Endodermal cell (in vitro differentiated cells): ENCODE results near the gene ABTB2. TPM values are rescaled to one million over a fixed set of nuclear protein-coding genes. Genes with fewer than 3 reads are reported as not detected.

Experiments used
- DNase-seq: peaks from one replicate; pipeline ENCODE4 v3.0.0-alpha.2; 2017
- H3K27ac ChIP-seq: 2 replicates; pipeline ENCODE4 v1.5.1; 2013; ENCODE audit warnings: mild to moderate bottlenecking, low read depth, low read length, moderate library complexity
- H3K27me3 ChIP-seq: 2 replicates; pipeline ENCODE4 v1.6.1; 2013; ENCODE audit warnings: mild to moderate bottlenecking, low read length, moderate library complexity; ENCODE audit not compliant: insufficient read depth, control insufficient read depth, poor library complexity, severe bottlenecking
- H3K36me3 ChIP-seq: 2 replicates; pipeline ENCODE4 v1.7.0; 2013; ENCODE audit warnings: mild to moderate bottlenecking, low read length, moderate library complexity; ENCODE audit not compliant: control insufficient read depth, insufficient read depth
- H3K4me1 ChIP-seq: one replicate; pipeline ENCODE4 v1.7.0; 2013; ENCODE audit warnings: low read length; ENCODE audit not compliant: control insufficient read depth, insufficient read depth
- H3K4me3 ChIP-seq: 2 replicates; pipeline ENCODE4 v1.5.1; 2013; ENCODE audit warnings: mild to moderate bottlenecking, low read length, moderate library complexity
- H3K9ac ChIP-seq: 2 replicates; pipeline ENCODE4 v1.6.1; 2013; ENCODE audit warnings: mild to moderate bottlenecking, low read length, moderate library complexity; ENCODE audit not compliant: poor library complexity, severe bottlenecking; ENCODE audit errors: extremely low read depth
- H3K9me3 ChIP-seq: 2 replicates; pipeline ENCODE4 v1.6.1; 2013; ENCODE audit warnings: mild to moderate bottlenecking, low read length, moderate library complexity; ENCODE audit not compliant: control insufficient read depth
- H3K27ac Mint-ChIP-seq: 2 replicates; pipeline ENCODE4 v1.8.0; 2020; ENCODE audit warnings: mixed read lengths
- H3K27me3 Mint-ChIP-seq: 2 replicates; pipeline ENCODE4 v1.8.0; 2021; ENCODE audit warnings: mild to moderate bottlenecking, mixed read lengths; ENCODE audit not compliant: insufficient read depth
- H3K36me3 Mint-ChIP-seq: 2 replicates; pipeline ENCODE4 v1.8.0; 2020; ENCODE audit warnings: low read depth, mixed read lengths
- H3K4me1 Mint-ChIP-seq: 2 replicates; pipeline ENCODE4 v1.8.0; 2020; ENCODE audit warnings: mixed read lengths
- H3K4me3 Mint-ChIP-seq: 2 replicates; pipeline ENCODE4 v1.8.0; 2020; ENCODE audit warnings: mild to moderate bottlenecking, moderate library complexity, mixed read lengths
- H3K9me3 Mint-ChIP-seq: 2 replicates; pipeline ENCODE4 v1.8.0; 2020; ENCODE audit warnings: mild to moderate bottlenecking, mixed read lengths
- WGBS, 2 experiments: methylation state at CpG; one replicate each; pipeline versions ENCODE4 v1.1.5 to v1.1.7; 2013; ENCODE audit warnings: missing lambda C conversion rate in 2 of 2, mixed read lengths in 1 of 2; ENCODE audit not compliant: insufficient coverage in 1 of 2, insufficient read length in 1 of 2; 5-methylcytosine and 5-hydroxymethylcytosine counted together
- total RNA-seq, 2 donors: library from RNA; stranded (reverse); fragmentation: NEBNext Ultra II Directional in 1 of 2; extraction: Animal tissue kit (Norgen Biotek cat#: 25700) in 1 of 2; gene quantifications; 2 replicates in 1 of 2; 3 replicates in 1 of 2; pipeline ENCODE4 v1.2.1, GENCODE V29; 2021
- TF ChIP-seq, protein P1 (sequence below): fragments of 200-600 bp; sonication (generic); conservative IDR thresholded peaks from 2 replicates; pipeline ENCODE4 v1.5.0; 2021; ENCODE audit warnings: antibody characterized with exemption, mild to moderate bottlenecking

The ABTB2 gene
- total RNA-seq, 2 donors from 2014 or later, result 2.9 to 5.2 TPM

DNA sequence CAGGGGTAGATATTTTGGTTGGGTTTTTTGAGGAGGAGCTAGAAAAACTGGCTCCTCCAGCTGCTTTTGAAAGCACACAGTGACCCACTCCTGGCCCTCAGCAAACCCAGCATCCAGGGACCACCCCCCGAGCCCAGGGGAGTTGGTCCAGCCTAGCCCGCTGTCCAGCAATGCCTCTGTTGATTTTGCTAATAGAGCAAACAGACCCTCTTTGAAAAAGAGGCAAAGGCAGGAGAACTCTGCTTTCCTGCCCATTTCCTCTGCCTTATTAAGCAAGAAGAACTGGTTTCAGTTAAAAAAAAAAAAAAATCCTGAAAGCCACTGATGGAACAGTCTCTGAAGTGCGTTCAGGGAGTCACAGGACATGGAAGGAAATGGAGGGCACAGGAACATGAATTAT lies 25.3 kb downstream of the ABTB2 start:
- Histone ChIP-seq H3K4me3 (no peak overlapping the region), H3K27ac (no peak overlapping the region), H3K36me3 (no peaks in the 10 kb centered on the region), H3K9me3 (no peaks in the 10 kb centered on the region), H3K27me3 (no peaks in the 10 kb centered on the region), H3K4me1 (no peaks in the 10 kb centered on the region), H3K9ac (no peak overlapping the region)
- H3K4me1 Mint-ChIP-seq, result peaks cover 16% of the 10 kb centered on the region
- H3K27me3 Mint-ChIP-seq, result peaks cover 13% of the 10 kb centered on the region
- DNase-seq, result no peak
- H3K9me3 Mint-ChIP-seq, result no peaks in the 10 kb centered on the region
- WGBS, 2 experiments, result 87 to 100% methylated on average over 1 to 3 of the region's 3 CpGs
- H3K4me3 Mint-ChIP-seq, result no peak overlapping the region
- H3K36me3 Mint-ChIP-seq, result no peaks in the 10 kb centered on the region
- no peak overlapping the region for H3K27ac Mint-ChIP-seq
- TF ChIP-seq, protein P1, sequence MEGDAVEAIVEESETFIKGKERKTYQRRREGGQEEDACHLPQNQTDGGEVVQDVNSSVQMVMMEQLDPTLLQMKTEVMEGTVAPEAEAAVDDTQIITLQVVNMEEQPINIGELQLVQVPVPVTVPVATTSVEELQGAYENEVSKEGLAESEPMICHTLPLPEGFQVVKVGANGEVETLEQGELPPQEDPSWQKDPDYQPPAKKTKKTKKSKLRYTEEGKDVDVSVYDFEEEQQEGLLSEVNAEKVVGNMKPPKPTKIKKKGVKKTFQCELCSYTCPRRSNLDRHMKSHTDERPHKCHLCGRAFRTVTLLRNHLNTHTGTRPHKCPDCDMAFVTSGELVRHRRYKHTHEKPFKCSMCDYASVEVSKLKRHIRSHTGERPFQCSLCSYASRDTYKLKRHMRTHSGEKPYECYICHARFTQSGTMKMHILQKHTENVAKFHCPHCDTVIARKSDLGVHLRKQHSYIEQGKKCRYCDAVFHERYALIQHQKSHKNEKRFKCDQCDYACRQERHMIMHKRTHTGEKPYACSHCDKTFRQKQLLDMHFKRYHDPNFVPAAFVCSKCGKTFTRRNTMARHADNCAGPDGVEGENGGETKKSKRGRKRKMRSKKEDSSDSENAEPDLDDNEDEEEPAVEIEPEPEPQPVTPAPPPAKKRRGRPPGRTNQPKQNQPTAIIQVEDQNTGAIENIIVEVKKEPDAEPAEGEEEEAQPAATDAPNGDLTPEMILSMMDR, result no peak

DNA sequence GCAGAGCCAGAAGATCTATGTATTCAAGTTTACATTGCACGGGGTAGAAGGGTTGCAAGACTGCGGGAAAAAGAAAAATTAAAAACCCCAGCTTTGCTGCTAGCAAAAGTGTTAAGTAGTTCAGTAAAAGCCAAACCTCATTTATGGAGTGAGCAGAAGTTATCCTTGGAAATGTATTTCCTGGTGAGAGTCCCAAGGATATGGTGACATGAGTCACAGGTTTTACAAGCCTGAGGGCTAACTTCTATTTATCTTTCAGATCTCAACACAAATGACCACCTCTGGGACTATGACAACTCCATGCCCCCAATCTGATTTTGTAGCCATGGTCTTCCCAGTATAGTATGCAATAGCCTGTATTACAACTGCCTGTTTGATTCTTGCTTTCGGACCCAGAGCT lies 26.1 kb downstream of the ABTB2 start:
- Mint-ChIP-seq H3K4me1 (peaks cover 12% of the 10 kb centered on the region), H3K36me3 (no peaks in the 10 kb centered on the region), H3K9me3 (no peaks in the 10 kb centered on the region), H3K27me3 (peaks cover 13% of the 10 kb centered on the region), H3K4me3 (no peak overlapping the region), H3K27ac (no peak overlapping the region)
- WGBS, 2 experiments, result 79 to 99% methylated on average over 2 to 3 of the region's 3 CpGs
- no peaks in the 10 kb centered on the region for H3K9me3 ChIP-seq
- no peaks in the 10 kb centered on the region for H3K36me3 ChIP-seq
- TF ChIP-seq, protein P1, result no peak
- H3K9ac ChIP-seq, result no peak overlapping the region
- no peaks in the 10 kb centered on the region for H3K4me1 ChIP-seq
- no peak overlapping the region for H3K4me3 ChIP-seq
- no peaks in the 10 kb centered on the region for H3K27me3 ChIP-seq
- DNase-seq, result no peak
- no peak overlapping the region for H3K27ac ChIP-seq

DNA sequence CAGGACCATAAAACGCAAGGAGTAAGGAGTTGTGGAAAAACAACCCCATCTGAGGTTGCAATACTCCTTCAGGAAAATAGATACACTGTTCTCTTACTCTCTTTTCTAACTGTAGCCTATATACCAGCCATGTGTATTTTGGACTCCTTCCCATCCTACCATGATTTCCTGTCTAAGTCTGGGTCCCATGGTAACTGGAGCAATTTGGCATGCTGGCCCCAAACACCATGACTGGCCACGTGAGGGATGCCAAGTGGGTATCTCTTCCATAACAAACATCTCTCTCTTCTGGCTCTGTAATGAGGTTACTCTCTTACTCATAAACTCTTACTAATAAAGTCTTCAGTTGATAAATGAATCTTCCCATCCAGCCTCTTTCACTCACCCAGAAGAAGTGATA lies 26.5 kb downstream of the ABTB2 start:
- TF ChIP-seq, protein P1, result no peak
- no peaks in the 10 kb centered on the region for H3K36me3 Mint-ChIP-seq
- H3K4me1 Mint-ChIP-seq, result peaks cover 12% of the 10 kb centered on the region
- H3K9me3 Mint-ChIP-seq, result no peaks in the 10 kb centered on the region
- Histone ChIP-seq H3K27me3 (no peaks in the 10 kb centered on the region), H3K9ac (no peak overlapping the region), H3K4me1 (no peaks in the 10 kb centered on the region), H3K36me3 (no peaks in the 10 kb centered on the region), H3K9me3 (no peaks in the 10 kb centered on the region), H3K27ac (no peak overlapping the region), H3K4me3 (no peak overlapping the region)
- 86 to 92% methylated on average over 2 of the region's 2 CpGs for WGBS, 2 experiments
- H3K27ac Mint-ChIP-seq, result no peak overlapping the region
- H3K27me3 Mint-ChIP-seq, result peaks cover 13% of the 10 kb centered on the region
- H3K4me3 Mint-ChIP-seq, result no peak overlapping the region
- no peak for DNase-seq
